Thyroid gland (tissue), 4 donors: Measurements from ENCODE around the gene DOP1B.

Source experiments
- POLR2A ChIP-seq, 2 donors: fragments of 450-650 bp; IDR thresholded peaks; one replicate each; pipeline ENCODE4 v1.6.1; 2017; ENCODE audit warnings: antibody characterized with exemption in 2 of 2, mild to moderate bottlenecking in 2 of 2, moderate library complexity in 1 of 2
- TF ChIP-seq, protein P1 (sequence below), 6 experiments: fragments of 200-600 bp in 3 of 6; fragments of 450-650 bp in 3 of 6; sonication (generic) in 3 of 6; IDR thresholded peaks; one replicate each; pipeline ENCODE4 v1.5.1; 2016 to 2019; ENCODE audit warnings: antibody characterized with exemption in 6 of 6, mild to moderate bottlenecking in 2 of 6, inconsistent platforms in 1 of 6, moderate library complexity in 1 of 6

DNA sequence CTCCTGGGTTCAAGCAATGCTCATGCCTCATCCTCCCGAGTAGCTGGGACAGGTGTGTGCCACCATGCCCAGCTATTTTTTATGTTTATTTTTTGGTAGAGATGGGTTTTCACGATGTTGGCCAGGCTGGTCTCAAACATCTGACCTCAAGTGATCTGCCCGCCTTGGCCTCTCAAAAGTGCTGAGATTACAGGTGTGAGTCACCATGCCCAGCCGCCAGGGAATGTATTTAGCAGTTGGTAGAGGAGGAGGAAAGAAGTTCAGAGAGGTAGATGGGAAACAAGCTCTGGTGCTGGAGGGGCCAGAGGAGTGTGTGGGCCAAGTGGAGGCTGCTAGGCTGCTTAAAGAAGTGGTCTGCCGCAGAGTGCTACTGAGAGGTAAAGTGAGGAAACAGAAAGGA is 6.0 kb downstream of the DOP1B start:
- TF ChIP-seq, protein P1, sequence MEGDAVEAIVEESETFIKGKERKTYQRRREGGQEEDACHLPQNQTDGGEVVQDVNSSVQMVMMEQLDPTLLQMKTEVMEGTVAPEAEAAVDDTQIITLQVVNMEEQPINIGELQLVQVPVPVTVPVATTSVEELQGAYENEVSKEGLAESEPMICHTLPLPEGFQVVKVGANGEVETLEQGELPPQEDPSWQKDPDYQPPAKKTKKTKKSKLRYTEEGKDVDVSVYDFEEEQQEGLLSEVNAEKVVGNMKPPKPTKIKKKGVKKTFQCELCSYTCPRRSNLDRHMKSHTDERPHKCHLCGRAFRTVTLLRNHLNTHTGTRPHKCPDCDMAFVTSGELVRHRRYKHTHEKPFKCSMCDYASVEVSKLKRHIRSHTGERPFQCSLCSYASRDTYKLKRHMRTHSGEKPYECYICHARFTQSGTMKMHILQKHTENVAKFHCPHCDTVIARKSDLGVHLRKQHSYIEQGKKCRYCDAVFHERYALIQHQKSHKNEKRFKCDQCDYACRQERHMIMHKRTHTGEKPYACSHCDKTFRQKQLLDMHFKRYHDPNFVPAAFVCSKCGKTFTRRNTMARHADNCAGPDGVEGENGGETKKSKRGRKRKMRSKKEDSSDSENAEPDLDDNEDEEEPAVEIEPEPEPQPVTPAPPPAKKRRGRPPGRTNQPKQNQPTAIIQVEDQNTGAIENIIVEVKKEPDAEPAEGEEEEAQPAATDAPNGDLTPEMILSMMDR (IDR thresholded peaks at IDR 0.05), result no peak
- no peak for TF ChIP-seq POLR2A (IDR thresholded peaks at IDR 0.05)
